ENCODE data around the gene KAT8. TPM values are rescaled to one million over a fixed set of nuclear protein-coding genes. Genes with fewer than 3 reads are reported as not detected.

Gene KAT8
- total and polyA plus RNA-seq, 9 of the 15 experiments (the other 6 are each of a cell fraction or from before 2014, with no cell fraction given) = 10.0 to 98.5 (median 76.4) TPM

- TF ChIP-seq PHF20 (IDR thresholded peaks at IDR 0.05; ENCODE audit: partially characterized antibody) (peak; percentile 59), SMARCA5 (IDR thresholded peaks at IDR 0.05) (peak; percentile 89), SAFB (IDR thresholded peaks at IDR 0.05; ENCODE audit: borderline replicate concordance, low read depth, low read length) (0 out of 2 replicates have a peak, but pooled peaks have one; percentile 18), SRSF9 (IDR thresholded peaks at IDR 0.05; ENCODE audit: borderline replicate concordance, low read depth, low read length) (no peak), MAFF (IDR thresholded peaks at IDR 0.05; ENCODE audit: low read length) (no peak), FOS (IDR thresholded peaks at IDR 0.05; ENCODE audit: extremely low read depth, insufficient read length) (no peak), MNT (conservative IDR thresholded peaks at IDR 0.05) (peak in 1 of 2 experiments; percentile 57; a peak in 1 of 4 replicates), RBFOX2 (IDR thresholded peaks at IDR 0.05; ENCODE audit: low read depth, low read length) (peak; percentile 46; the same call in 1 of the 2 replicates), PHB2 (IDR thresholded peaks at IDR 0.05; ENCODE audit: low read depth) (peak; percentile 67; the same call in 1 of the 2 replicates), ZNF174 (CRISPR knock-in tag; IDR thresholded peaks at IDR 0.05) (no peak), POLR2G (IDR thresholded peaks at IDR 0.05; ENCODE audit: low read depth, low read length) (peak; percentile 65), FUS (optimal IDR thresholded peaks at IDR 0.05; ENCODE audit: low read depth, low read length) (no peak), BHLHE40 (IDR thresholded peaks at IDR 0.05; ENCODE audit: low read length) (peak; percentile 85), DPF2 (IDR thresholded peaks at IDR 0.05) (peak; percentile 75), ELF4 (CRISPR knock-in tag; IDR thresholded peaks at IDR 0.05) (peak; percentile 87; the same call in 1 of the 2 replicates), NFE2 (IDR thresholded peaks at IDR 0.05; ENCODE audit: low read depth) (no peak), EHMT2 (IDR thresholded peaks at IDR 0.05) (peak; percentile 27; the same call in 1 of the 2 replicates), RBM39 (optimal IDR thresholded peaks at IDR 0.05; ENCODE audit: low read depth, low read length) (no peak), CBFA2T3 (IDR thresholded peaks at IDR 0.05) (peak; percentile 30; the same call in 1 of the 2 replicates), FOXK2 (conservative IDR thresholded peaks at IDR 0.05 in 1 of 2, IDR thresholded peaks at IDR 0.05 in 1 of 2; ENCODE audit: low read depth in 2 of 2) (peak in 1 of 2 experiments; percentile 44; a peak in 1 of 4 replicates)
- TF ChIP-seq, protein P1, sequence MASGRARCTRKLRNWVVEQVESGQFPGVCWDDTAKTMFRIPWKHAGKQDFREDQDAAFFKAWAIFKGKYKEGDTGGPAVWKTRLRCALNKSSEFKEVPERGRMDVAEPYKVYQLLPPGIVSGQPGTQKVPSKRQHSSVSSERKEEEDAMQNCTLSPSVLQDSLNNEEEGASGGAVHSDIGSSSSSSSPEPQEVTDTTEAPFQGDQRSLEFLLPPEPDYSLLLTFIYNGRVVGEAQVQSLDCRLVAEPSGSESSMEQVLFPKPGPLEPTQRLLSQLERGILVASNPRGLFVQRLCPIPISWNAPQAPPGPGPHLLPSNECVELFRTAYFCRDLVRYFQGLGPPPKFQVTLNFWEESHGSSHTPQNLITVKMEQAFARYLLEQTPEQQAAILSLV (tag; IDR thresholded peaks at IDR 0.05) = no peak
- TF ChIP-seq, protein P2, sequence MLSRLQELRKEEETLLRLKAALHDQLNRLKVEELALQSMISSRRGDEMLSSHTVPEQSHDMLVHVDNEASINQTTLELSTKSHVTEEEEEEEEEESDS (CRISPR knock-in tag; IDR thresholded peaks at IDR 0.05) = no peak
- TF ChIP-seq, protein P3, sequence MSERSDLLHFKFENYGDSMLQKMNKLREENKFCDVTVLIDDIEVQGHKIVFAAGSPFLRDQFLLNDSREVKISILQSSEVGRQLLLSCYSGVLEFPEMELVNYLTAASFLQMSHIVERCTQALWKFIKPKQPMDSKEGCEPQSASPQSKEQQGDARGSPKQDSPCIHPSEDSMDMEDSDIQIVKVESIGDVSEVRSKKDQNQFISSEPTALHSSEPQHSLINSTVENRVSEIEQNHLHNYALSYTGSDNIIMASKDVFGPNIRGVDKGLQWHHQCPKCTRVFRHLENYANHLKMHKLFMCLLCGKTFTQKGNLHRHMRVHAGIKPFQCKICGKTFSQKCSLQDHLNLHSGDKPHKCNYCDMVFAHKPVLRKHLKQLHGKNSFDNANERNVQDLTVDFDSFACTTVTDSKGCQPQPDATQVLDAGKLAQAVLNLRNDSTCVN (CRISPR knock-in tag; IDR thresholded peaks at IDR 0.05) = peak; percentile 80
- TF ChIP-seq, protein P4, sequence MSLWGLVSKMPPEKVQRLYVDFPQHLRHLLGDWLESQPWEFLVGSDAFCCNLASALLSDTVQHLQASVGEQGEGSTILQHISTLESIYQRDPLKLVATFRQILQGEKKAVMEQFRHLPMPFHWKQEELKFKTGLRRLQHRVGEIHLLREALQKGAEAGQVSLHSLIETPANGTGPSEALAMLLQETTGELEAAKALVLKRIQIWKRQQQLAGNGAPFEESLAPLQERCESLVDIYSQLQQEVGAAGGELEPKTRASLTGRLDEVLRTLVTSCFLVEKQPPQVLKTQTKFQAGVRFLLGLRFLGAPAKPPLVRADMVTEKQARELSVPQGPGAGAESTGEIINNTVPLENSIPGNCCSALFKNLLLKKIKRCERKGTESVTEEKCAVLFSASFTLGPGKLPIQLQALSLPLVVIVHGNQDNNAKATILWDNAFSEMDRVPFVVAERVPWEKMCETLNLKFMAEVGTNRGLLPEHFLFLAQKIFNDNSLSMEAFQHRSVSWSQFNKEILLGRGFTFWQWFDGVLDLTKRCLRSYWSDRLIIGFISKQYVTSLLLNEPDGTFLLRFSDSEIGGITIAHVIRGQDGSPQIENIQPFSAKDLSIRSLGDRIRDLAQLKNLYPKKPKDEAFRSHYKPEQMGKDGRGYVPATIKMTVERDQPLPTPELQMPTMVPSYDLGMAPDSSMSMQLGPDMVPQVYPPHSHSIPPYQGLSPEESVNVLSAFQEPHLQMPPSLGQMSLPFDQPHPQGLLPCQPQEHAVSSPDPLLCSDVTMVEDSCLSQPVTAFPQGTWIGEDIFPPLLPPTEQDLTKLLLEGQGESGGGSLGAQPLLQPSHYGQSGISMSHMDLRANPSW (CRISPR knock-in tag; IDR thresholded peaks at IDR 0.05) = no peak
These were observed 18.2 kb downstream of the KAT8 start, which contains the start of gene PRSS8 (continued) for GRCh38 chr16:31135535-31136286.
